Lung (tissue), 12 donors: ENCODE results near the gene FAM168A. TPM values are rescaled to one million over a fixed set of nuclear protein-coding genes. Genes with fewer than 3 reads are reported as not detected.
"Not testable (repeated sequence)": the region's sequence is repeated elsewhere in the genome, so short reads cannot be mapped to it uniquely, and the experiment has no call there.

Experiments
- ATAC-seq: fragments of 200-7000 bp; cut with Tn5 transposase; one replicate; pipeline ENCODE4 v1.9.1; 2020; ENCODE audit warnings: moderate number of reproducible peaks; ENCODE audit not compliant: insufficient read depth, low FRiP score
- DNase-seq, 3 donors: peaks; one replicate each; pipeline ENCODE4 v3.0.0-alpha.2; 2013 to 2017
- H3K27ac ChIP-seq, 2 donors: one replicate each; pipeline ENCODE4 v1.5.1; 2013; ENCODE audit warnings: mild to moderate bottlenecking in 2 of 2, moderate library complexity in 2 of 2, control low read depth in 1 of 2, inconsistent platforms in 1 of 2, low read depth in 1 of 2, low read length in 1 of 2
- H3K27me3 ChIP-seq, 3 donors: one replicate each; pipeline ENCODE4 v1.5.1; 2013; ENCODE audit warnings: low read length in 2 of 3; ENCODE audit not compliant: control insufficient read depth in 3 of 3, insufficient read depth in 3 of 3
- H3K36me3 ChIP-seq, 4 donors: one replicate each; pipeline ENCODE4 v1.5.1; 2013; ENCODE audit warnings: low read length in 4 of 4, mild to moderate bottlenecking in 1 of 4, moderate library complexity in 1 of 4; ENCODE audit not compliant: control insufficient read depth in 4 of 4, insufficient read depth in 4 of 4
- H3K4me1 ChIP-seq, 5 donors: one replicate each; pipeline ENCODE4 v1.5.1; 2013; ENCODE audit warnings: low read length in 5 of 5, mild to moderate bottlenecking in 2 of 5, moderate library complexity in 1 of 5; ENCODE audit not compliant: control insufficient read depth in 5 of 5, insufficient read depth in 5 of 5
- H3K4me3 ChIP-seq: one replicate; pipeline ENCODE4 v1.5.1; 2013; ENCODE audit warnings: mild to moderate bottlenecking, control low read depth, moderate library complexity
- H3K9ac ChIP-seq, 2 donors: one replicate each; pipeline ENCODE4 v1.5.1; 2013; ENCODE audit warnings: low read length in 2 of 2, control low read depth in 1 of 2; ENCODE audit not compliant: insufficient read depth in 1 of 2
- H3K9me3 ChIP-seq, 4 donors: one replicate each; pipeline ENCODE4 v1.5.1; 2013; ENCODE audit warnings: low read length in 3 of 4, mild to moderate bottlenecking in 1 of 4, moderate library complexity in 1 of 4; ENCODE audit not compliant: control insufficient read depth in 4 of 4, insufficient read depth in 3 of 4
- WGBS, 2 donors: extraction: QIAGEN DNeasy Blood & Tissue Kit; methylation state at CpG; one replicate each; pipeline ENCODE4 v1.1.7; 2013; 5-methylcytosine and 5-hydroxymethylcytosine counted together
- polyA plus RNA-seq, 2 donors: library from polyadenylated mRNA; stranded (reverse); fragments of 200-250 nt; gene quantifications; one replicate each; pipeline ENCODE4 v1.2.1, GENCODE V29; 2013
- total RNA-seq, 2 donors: library from RNA; depleted of rRNA in 1 of 2; stranded (reverse); fragments of >200 nt in 1 of 2; gene quantifications; one replicate each; pipeline ENCODE4 v1.2.1, GENCODE V29; 2014 to 2021
- TF ChIP-seq, protein P1 (sequence below): IDR thresholded peaks from 2 replicates; pipeline ENCODE4 v1.5.1; 2012; ENCODE audit warnings: mild to moderate bottlenecking; ENCODE audit errors: control extremely low read depth, extremely low read depth
- donor health status: control.
- donor health status: control.
- donor health status: Bipolar disorder and iron deficiency.
- donor health status: healthy.
- donor health status: DM: yes; HTN: yes; CAD: no.

FAM168A gene
- total and polyA plus RNA-seq, 4 donors, result 6.7 to 25.5 (median 17.1) TPM

DNA sequence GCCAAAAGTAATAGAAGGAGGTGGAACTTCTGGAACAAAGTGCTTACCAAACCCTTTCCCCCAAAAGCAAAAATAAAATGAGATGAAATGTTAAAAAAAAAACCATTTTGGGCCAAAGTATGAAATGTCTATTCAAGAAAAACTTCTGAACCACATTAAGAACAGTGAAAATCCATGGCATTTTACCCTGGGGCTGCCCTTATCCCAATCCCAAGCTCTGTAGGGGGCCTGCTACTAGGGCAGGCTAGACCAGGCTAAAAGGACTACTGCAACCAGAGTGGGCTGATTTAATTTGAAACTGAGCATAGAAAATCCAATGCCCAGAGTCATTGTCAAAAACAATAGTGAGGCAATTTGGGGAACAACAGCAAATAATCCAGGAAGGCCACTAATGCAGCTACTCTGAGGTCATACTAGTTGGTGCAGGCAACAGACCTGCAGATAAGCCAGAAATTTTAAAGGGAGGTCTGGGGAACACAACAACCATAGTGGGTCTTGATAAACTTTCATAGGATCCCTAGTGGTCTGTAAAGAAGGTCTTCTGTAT is 122.3 kb downstream of the FAM168A start:
- H3K9me3 ChIP-seq, result no peaks in the 10 kb centered on the region
- no peak for DNase-seq
- H3K36me3 ChIP-seq, result no peaks in the 10 kb centered on the region
- no peak overlapping the region for H3K27ac ChIP-seq
- H3K4me3 ChIP-seq, result no peak overlapping the region
- TF ChIP-seq, protein P1, sequence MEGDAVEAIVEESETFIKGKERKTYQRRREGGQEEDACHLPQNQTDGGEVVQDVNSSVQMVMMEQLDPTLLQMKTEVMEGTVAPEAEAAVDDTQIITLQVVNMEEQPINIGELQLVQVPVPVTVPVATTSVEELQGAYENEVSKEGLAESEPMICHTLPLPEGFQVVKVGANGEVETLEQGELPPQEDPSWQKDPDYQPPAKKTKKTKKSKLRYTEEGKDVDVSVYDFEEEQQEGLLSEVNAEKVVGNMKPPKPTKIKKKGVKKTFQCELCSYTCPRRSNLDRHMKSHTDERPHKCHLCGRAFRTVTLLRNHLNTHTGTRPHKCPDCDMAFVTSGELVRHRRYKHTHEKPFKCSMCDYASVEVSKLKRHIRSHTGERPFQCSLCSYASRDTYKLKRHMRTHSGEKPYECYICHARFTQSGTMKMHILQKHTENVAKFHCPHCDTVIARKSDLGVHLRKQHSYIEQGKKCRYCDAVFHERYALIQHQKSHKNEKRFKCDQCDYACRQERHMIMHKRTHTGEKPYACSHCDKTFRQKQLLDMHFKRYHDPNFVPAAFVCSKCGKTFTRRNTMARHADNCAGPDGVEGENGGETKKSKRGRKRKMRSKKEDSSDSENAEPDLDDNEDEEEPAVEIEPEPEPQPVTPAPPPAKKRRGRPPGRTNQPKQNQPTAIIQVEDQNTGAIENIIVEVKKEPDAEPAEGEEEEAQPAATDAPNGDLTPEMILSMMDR, result no peak
- H3K27me3 ChIP-seq, result no peaks in the 10 kb centered on the region
- ATAC-seq, result no peak
- peaks cover 0 to 7% (median 0%) of the 10 kb centered on the region in 5 donors for H3K4me1 ChIP-seq
- H3K9ac ChIP-seq, result no peak overlapping the region

DNA sequence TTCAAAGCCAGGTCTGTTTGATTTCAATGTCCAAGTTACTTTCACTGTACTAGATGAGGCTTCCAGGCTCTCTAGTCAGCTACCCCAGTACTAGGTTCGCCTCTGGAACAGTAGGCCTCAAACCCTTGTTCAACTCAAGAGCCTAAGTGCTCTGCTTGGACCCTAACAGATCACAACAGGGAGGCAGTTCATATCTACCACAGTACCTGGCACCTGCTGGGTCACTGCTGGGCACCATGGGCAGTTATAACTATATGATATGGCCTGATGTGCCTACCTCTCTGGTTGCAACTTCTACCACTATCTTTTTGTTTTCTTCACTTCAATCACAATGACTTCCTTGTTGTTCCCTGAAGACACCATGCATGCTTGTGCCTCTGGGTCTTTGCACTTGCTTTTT is 124.7 kb downstream of the FAM168A start:
- ATAC-seq, result no peak
- TF ChIP-seq, protein P1, result no peak
- Histone ChIP-seq H3K36me3 (no peaks in the 10 kb centered on the region), H3K9ac (no peak overlapping the region), H3K4me3 (no peak overlapping the region), H3K4me1 (peaks cover 0 to 17% (median 0%) of the 10 kb centered on the region in 5 donors), H3K27me3 (no peaks in the 10 kb centered on the region), H3K9me3 (no peaks in the 10 kb centered on the region), H3K27ac (no peak overlapping the region)
- WGBS, 2 donors, result 100% methylated on average over 1 of the region's 1 CpG
- no peak for DNase-seq

DNA sequence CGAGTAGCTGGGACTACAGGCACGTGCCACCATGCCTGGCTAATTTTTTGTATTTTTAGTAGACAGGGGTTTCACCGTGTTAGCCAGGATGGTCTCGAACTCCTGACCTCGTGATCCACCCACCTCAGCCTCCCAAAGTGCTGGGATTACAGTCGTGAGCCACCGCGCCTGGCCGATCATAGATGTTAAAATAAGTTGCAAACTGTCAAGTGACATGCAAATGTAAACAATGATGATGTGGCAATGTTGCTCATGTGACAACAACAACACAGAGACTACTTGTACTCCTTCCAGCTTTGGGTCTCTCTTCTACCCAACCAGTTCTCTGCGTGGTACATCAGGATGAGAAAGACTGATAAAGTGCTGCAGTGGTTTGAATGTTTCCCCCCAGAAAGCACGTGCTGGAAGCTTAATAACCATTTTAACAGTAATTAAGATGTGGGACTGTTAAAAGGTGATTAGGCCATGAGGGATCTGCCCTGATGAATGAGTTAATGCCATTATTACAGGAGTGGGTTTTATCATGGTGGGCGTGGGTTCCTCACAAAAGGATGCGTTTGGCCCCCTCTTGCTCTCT is 127.8 kb downstream of the FAM168A start:
- ATAC-seq, H3K36me3 ChIP-seq, H3K27ac ChIP-seq, H3K9ac ChIP-seq, H3K27me3 ChIP-seq, H3K4me3 ChIP-seq, H3K9me3 ChIP-seq: not testable (repeated sequence)
- 85 to 88% methylated on average over 13 of the region's 13 CpGs for WGBS, 2 donors
- H3K4me1 ChIP-seq, result peaks cover 0 to 18% (median 0%) of the 10 kb centered on the region in 5 donors
- DNase-seq, result peak in 1 of 3 donors; percentile 37

DNA sequence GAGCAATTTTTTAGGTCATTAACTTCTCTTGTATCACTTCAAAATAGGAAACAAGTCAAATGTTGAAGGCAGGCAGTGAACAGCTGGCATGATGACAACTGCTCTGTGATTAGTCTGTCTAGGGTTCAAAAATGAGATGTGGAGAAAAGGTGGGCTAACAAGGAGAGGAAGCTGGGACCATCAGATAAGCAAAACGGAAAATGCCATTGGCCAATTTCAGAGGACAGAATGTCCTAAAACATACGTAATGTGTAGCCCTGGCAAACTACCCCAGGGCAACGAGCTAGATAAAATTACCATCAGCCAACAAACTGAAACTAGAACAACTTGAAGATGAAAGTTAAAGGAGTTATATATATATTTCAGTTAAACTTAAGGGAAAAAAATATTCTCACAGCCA is 128.5 kb downstream of the FAM168A start:
- WGBS, 2 donors, result 28 to 47% methylated on average over 3 of the region's 3 CpGs
- H3K27ac ChIP-seq, result peak overlapping the region in 1 of 2 donors; percentile 64
- ATAC-seq, result no peak
- TF ChIP-seq, protein P1, result no peak
- peaks cover 0 to 25% (median 0%) of the 10 kb centered on the region in 5 donors for H3K4me1 ChIP-seq
- H3K27me3 ChIP-seq, result no peaks in the 10 kb centered on the region
- no peak overlapping the region for H3K9ac ChIP-seq
- peak in 1 of 3 donors; percentile 8 for DNase-seq
- no peak overlapping the region for H3K4me3 ChIP-seq
- no peaks in the 10 kb centered on the region for H3K9me3 ChIP-seq
- no peaks in the 10 kb centered on the region for H3K36me3 ChIP-seq
